GM18502 (cell line): Measurements from ENCODE around the gene EEFSEC.

Source experiments
- ATAC-seq: cut with Tn5 transposase; IDR thresholded peaks from one replicate; pipeline ENCODE4 v1.9.1; 2021; ENCODE audit warnings: mild to moderate bottlenecking; ENCODE audit not compliant: unreplicated experiment, poor library complexity

Gene EEFSEC

DNA sequence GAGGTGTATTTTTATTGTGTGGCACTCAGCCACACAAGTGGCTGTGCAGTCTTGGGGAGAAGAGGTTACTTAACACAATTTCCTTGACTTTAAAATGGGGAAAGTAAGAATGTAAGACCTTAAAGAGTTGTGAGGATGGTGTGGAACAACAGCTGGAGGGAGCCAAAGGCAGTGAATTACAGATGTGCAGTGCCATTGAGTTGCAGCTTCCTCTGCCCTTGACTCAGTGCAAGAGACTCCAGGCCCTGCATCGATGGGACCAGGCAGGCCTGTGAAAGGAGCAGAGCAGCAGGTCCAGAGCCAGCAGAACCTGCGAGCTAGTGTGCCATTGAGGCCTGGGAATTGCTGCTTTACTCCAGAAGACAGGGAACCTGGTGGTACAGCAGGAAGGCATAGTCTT is 27.2 kb downstream of the EEFSEC start:
- no peak for ATAC-seq

DNA sequence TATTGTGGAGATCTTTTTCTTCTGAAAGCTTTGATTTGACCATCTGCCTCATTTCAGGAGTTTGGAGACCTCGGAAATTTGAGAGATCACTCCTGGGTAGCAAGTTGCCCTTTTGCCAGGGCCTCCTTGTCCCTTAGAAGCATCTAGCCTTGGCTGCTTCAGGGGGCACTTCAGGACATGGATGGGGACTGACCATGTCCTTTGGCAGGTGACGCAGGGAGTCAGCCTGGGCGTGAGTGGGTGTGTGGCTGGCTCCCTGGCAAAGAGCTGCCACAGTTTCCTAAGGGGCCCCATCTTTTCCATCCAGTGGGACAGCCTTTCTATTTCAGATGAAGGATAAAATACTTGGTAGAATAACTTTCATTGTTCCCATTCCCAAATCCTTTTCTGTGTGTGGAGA is 27.6 kb downstream of the EEFSEC start:
- no peak for ATAC-seq

DNA sequence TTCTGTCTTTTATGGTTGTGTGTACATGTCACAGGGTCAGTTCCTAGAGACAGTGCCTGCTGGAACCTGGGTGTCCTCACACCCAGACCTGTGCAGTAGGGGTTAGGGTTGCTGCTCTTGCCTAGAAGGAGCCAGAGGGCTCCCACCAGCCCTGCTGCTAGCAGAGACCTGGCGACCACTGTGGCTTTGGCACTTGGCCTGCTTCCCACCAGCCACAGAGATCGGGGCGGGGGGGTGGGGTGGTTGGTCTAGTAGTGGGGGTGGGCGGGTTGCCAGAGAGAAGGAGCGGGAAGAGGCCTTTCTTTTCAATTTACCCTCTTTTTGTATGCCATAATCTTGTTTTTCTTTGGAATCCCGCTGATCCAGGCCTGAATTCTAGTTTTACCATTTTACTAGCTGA is 29.4 kb downstream of the EEFSEC start:
- ATAC-seq: no peak

DNA sequence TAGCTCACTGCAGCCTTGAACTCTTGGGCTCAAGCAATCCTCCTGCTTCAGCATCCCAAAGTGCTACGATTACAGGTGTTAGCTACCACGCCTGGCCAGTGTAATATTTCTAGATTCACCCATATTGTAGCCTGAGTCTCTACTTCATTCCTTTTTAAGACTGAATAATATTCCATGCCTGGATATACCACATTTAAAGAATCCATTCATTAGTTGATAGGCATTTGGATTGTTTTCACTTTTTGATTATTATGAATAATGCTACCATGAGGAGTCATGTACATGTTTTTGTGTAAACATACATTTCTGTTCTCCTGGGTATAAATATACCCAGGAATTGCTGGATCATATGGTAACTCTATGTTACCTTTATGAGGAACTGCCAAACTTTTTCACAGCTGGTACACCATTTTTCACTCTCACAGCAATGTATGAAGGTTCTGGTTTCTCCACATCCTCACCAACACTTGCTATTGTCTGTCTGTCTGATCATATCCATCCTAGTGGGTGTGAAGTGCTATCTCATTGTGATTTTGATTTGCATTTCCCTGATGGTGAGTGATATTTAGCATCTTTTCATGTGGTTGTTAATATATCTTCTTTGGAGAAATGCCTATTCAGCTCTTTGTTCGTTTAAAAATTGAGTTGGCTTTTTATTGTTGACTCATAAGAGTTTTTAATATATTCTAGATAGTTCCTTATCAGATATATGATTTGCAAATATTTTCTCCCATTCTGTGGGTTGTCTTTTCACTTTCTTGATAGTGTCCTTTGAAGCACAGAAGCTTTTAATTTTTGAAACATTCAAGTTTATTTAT is 32.6 kb downstream of the EEFSEC start:
- no peak for ATAC-seq

DNA sequence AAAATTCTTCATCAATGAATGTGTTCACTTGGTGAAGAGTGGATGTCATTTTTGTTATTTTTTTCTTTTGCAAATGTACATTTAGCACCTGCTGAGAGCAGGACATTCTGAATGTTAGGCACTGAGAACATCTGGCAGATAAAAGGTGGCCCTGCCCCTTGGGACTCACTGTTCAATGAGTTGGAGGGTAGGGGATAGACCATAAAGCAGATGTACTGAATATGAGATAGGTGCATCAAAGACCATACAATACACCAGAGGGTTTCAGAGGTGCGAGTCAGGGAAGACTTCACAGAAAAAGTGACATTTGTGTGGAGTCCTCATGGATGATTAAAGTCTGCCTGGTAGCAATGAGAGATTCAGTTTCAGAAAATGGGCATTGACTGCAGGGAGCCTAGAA is 34.2 kb downstream of the EEFSEC start:
- no peak for ATAC-seq

DNA sequence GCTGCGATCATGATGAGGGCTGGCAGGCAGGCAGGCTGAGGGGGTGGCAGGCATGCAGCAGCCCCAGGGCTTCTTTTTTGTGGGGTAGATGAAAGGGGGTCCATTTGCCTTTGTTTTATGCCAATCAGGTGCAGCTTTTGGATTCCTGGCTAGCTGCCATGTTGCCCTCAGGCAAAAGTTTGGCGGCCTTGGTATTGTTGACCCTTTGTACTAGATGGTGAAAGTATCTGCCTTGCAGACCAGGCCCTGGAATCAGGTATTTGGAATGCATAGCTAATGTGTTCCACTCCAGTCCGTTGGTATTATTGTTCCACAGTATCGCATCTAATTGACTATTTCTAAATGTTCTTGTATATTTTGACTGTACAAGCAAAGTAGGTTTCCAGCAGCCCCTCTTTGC is 35.0 kb downstream of the EEFSEC start:
- no peak for ATAC-seq

DNA sequence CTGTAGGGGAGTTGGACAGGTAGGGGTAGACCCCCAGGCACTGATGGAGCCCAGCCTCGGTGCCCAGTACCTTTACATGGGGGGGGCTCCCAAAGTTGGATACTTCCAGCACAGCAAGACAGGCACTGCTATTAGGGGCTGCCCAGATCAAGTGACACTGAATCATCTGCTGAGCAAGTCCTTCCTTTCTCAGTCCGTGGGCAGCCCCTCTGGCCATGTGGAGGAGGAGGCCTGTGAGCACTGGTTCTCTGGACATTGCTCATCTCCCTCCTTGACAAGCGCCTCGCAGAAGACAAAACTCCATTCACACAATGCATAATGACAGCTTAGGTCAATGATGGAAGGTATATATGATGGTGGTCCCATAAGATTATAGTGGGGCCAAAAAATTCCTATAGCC is 35.7 kb downstream of the EEFSEC start:
- no peak for ATAC-seq

DNA sequence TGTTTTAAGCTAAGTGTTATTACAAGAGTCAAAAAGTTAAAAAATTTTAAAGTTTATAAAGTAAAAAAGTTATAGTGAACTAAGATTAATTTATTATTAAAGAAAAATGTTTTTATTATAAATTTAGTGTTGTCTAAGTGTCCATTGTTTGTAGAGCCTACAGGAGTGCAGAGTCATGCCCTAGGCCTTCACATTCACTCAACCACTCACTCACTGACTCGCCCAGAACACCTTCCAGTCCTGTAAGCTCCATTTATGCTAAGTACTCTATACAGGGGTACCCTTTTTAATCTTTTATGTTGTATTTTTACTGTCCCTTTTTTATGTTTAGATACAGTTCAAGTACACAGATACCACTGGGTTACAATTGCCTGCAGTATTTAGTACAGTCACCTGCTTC is 37.2 kb downstream of the EEFSEC start:
- no peak for ATAC-seq

DNA sequence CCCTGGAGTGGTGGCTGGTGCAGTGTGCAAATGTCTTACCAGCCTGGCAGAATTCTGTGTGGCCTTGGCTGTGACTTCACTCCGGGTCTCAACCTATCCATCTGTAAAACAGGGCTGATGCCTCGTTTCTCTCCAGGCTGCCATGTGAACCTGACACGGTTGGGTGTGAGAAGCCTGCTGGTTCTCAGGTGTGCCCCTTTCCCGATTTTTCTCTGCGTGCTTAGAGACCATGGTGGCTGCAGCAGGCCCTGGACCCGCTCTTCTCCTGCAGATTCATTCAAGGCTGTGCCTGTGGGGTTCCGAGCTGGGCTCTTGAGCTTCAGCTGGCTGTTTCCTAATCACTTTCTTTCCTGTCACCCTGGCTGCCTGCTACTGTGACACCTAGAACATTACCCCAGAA is 38.9 kb downstream of the EEFSEC start:
- ATAC-seq: no peak

DNA sequence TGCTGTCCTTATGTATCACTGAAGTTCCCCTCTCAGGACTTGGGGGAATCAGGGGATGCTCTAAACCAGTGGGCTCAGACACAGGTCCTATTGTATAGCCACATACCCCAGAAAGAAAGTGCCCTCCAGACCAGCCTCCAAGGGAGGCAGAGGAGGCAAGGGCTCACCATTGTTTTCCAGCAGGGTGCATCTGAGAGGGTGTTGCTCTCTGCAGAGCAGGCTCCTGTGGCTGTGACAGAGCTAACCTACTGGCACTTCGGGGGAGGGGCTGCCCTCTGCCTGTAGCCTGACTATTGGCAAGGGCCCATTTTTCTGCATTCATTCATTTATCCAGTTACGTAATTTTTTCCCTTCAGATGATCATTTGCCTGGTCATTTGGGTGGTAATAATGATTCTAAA is 39.9 kb downstream of the EEFSEC start:
- ATAC-seq: no peak

DNA sequence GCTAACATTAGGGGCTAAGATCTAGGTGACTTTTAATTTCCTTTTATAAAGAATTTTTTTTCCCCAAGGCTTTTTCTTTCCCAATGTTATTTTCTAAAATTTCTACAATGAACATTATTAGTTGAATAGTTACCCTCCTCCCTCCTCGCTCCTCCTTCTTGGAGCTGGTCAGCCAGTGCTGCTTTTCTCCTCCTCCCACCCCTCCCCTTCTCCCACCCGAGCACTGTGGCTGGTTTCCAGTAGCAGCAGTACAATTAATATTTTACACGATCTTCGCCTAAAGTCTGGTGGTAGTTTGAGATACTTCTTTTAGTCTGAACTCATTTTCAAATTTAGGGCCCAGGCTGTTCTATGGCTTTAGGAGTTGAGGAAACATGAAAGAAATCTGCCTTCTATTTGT is 41.6 kb downstream of the EEFSEC start:
- no peak for ATAC-seq

DNA sequence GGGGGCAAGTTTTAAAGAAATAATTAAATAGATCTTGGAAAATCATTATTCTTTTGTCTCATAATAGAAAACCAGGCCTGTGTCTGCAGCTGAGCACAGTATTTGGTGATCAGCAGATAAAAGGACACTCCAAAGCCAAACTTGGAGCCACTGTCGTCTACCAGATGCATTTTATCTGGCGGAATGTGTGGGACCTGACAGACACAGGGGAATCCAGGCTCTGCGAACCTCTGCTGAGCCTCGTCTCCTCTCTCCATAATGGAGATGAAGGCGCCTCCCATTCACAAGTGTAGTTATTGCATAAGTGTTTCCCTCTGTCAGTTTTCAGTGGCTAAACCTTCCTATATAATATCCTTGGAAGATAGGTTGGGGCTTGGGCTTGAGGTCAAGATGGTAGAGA is 42.1 kb downstream of the EEFSEC start:
- no peak for ATAC-seq

DNA sequence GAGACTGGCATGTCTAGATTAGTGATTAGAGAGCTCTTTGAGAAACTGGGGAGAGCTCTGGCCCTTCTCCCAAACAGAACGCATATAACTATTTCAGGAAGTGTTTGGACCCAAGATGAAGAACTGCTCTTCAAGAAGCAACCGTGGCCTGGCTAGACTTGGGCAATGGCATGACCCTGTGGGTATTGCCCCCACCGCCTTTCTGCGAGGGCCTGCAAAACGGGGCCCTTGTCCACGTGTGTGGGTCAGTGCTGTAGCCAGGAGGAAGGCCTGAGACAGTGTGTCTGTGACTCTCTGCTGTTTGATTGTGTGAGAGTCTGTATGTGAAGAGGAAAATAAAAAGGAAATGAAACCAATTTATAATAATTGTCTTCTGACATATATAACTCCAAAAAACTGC is 42.5 kb downstream of the EEFSEC start:
- no peak for ATAC-seq

DNA sequence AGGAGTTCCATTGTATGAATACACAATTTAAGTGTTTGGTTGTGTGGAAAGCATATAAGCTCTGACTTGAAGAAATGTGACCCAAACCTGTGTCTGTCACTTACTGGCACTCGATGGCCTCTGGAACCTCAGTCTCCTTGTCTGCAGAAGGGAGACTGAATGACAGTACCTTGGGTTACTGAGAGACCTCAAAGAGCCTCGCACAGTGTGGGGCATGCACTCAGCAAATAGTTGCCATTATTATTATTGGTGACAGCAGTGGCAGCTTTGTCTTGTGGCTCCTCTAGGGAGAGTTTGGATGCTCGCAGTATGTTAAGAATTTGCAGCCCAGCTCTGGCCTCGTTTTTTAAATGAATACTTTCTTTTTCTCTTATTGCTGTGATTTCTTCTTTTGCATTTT is 43.4 kb downstream of the EEFSEC start:
- no peak for ATAC-seq

DNA sequence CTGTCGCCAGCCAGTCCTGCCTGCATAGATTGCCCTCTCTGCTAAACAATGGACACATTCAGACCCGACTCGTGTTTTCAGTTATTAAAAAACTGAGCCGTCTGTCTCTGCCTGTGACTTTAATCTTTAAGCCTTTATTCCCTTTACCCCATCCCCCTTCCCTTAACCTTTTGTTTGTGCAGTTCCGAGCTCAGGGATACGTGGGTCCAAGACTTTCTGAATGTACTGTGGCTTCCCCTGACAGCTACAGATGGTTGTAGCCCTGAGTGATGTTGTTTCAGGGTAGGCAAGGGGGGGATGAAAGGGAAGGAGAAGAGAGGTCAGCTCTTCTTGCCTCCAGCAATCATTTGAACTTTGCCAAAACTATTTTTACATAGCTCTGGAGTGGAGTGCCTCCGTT is 44.6 kb downstream of the EEFSEC start:
- ATAC-seq: no peak

DNA sequence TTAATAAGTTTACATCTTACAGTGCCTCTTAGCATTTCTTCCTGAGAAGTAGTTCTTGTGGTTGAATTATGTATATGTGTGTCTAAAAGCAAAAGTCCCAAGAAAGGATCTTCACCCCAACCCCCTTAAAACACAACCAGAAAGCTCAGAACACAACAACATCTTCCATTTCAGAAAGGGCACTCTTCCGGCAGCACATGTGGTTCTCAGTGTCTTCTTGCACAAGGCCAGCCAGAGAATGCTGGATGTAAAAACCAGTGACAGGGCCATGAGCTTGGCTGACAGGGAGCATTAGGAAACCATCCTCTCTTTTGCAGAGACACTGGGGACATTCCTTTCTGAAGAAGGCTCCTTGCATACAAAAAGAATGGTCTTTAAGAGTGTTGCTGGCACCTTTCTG is 45.0 kb downstream of the EEFSEC start:
- no peak for ATAC-seq

DNA sequence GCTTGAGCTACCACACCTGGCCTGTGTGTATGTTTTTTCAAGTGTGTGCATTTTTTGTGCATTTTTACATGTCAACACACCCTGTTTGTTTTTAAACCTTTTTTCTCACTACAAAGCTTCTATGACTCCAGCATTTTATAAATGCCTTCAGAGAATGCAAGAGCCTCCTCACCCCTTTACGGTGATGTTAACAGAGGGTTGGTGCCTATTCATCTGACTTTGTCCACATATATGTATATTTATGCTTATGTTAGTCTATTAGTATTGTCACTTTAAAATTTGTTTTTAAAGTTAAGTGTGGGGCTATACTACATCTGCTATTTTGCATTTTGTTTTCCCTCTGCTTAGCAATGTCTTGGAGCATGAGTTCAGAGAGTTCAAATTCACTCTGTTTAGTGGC is 45.8 kb downstream of the EEFSEC start:
- ATAC-seq: no peak

DNA sequence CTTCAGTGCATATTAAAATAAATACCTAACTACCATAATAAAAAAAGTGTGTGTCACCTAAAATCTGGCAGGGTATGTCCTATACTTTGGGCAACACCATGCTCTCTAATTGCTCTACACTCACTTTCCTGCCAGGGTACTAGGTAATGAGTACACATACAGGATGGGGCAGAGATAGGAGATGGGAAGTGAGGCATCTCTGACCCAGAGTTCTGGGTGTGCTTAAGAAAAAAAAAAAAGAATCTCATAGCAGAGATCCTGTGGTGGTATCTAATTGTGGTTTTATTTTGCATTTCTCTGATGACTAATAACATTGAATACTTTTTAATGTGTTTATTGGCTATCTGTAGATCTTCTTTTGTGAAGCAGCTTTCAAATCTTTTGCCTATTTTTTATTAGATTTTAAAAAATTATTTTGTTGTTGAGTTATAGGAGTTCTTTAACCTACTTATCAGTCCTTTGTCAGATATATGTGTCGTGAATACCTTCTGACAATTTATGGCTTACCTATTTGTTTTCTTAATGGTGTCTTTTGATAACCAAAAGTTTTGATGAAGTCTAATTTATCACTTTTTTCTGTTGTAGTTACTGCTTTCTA is 48.0 kb downstream of the EEFSEC start:
- ATAC-seq: no peak

DNA sequence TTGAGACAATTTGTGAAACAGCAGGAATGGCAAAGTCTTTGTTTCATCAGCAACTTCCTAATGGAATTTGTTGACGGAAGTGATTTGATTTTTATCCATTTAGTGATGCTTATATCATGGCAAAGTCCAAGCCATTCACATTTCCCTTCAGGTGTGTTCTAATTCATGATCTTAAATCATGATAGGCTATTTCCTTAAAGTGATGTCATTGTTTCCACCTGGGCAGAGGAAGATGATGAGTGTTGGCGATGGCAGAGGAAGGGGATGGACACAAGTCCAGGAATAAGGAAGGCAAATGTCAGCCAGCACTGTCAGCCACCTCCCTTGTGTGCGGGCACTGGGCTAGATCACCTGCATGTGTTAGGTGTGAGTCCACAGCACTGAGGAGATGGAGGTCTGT is 49.9 kb downstream of the EEFSEC start:
- no peak for ATAC-seq

DNA sequence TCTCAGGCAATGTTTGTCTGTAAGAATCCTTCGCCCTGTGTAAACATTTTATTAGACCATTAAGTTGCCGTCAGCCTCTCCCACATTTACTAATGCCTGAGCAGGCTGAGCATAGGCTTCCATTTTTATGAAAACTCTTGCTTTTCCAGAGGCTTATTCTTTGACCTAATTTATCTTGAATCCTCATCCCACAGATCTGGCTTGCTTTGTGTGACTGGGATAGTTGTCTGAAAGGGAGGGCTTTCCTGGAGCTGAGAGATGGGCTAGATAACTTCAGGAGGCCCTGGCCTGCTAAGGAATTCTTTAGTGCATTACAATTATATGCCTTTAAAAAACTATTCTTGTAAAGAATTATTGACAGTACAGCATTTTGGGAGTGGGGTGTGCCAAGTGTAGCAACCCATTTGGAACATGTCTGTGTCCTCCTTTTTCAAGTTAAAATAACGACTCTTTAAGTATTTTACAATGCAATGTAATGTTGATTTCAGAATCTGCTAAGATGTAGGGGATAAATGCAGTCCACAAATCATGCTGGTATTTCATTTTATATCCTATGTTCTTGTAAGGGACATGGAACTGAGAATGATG is 52.4 kb downstream of the EEFSEC start:
- ATAC-seq: no peak

DNA sequence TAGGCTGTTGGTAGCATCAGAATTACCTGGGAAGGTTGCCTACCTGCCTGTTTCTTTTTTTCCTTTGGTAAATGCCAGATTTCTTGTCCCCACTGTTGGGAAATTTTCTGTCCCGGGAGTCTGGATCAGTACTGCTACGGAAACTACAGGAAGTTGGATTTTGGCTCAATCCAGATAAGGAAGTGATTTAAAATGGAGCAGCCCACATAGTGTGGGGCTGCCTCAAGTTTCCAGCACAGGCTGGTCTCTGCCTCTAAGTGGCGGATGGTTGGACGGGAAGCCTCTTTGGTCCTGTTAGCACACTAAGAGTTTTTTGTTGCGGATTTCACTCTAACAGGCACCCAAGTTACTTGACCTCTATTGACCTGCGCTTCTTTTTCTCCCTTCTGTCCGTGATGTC is 54.7 kb downstream of the EEFSEC start:
- ATAC-seq: no peak

DNA sequence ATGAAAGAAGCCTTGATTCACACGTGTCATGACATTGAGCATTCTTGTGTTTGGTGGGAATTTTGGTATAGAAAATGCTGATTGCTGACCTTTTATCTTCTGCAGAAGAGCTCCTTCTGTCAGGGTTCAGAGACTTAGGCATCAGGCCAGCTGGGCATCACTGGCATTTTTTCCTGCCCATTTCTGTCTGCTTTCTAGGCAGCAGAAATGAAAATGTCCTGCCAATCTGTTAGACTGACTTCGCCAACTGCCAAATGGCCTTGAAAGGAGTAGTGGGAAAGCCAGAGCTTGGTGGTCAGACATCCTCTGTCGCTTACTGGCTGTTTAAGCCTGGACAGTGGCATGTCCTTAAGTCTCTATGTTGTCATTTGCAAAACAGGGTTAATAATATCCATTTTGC is 57.4 kb downstream of the EEFSEC start:
- ATAC-seq: no peak
